Activated CD4-positive, alpha-beta T cell treated with anti-CD3 and anti-CD28 coated beads, Interleukin-2, Interleukin-4, amounts not matched to agents 100 ng/mL and 50 ng/mL, durations not matched to agents 16 hours and 8 hours (primary cell): ENCODE measurements around the gene ZNF79.
A peak's percentile ranks its signal among the peaks of the same experiment; 100 is the strongest.

Experiments
- DNase-seq: peaks from one replicate; pipeline ENCODE4 v3.0.0-alpha.2; 2020; ENCODE audit warnings: low spot score

The ZNF79 gene

DNA sequence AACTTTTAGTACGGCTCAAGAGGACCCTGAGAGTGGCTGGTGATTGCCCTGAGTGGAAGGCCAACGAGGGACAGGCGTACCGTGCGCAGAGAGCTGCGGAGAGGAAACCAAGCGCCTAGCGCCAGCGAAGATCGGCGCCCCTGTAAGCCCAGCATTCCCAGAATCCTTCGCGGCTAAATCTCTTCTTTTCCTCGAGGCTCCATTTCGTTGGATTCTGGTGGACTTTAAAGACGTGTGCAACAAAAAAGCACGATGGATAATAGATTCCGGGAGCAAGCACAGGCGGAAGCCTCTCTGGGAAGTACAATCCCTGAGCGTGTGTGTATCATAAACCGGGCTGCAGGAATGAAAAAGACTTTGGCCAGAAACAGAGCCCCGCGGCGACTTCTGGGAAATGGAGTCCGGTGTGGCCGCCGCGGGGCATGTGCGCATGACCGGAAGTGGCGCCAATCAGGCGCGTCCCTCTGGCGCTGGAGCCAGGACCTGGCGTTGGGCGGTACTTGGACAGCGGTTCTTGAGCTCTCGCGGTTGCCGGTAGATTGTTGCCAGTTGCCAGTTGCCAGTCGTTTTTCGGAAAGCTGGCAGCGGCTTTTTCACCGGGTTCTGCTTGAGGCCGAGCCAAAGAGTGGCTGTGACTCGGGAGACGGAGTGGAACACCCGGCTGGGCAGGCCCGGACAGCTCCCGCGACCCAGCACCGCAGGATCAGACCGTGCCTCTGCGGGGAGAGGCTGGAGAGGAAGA is at the start of gene ZNF79:
ZNF79 (plus strand) TSS at position 449 of the 742 bp plus-strand sequence. CDS start 406 bp downstream, outside the sequence.
- peak; percentile 93 for DNase-seq

DNA sequence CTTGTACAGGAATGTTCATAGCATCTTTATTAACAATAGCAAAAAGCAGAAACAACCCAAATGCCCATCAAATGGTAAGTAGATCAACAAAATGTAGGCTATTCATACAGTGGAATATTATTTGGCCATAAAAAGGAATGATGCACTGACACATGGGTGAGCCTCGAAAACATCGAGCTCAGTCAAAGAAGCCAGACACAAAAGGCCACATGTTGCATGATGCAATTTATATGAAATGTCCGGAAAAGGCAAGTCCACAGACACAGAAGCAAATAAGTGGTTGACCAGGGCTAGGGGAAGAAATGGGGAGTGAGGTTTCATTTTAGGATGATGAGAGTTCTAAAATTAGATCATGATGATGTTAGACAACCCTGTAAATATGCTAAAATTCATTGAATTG is 43.7 kb upstream of the ZNF79 start:
- DNase-seq = no peak

DNA sequence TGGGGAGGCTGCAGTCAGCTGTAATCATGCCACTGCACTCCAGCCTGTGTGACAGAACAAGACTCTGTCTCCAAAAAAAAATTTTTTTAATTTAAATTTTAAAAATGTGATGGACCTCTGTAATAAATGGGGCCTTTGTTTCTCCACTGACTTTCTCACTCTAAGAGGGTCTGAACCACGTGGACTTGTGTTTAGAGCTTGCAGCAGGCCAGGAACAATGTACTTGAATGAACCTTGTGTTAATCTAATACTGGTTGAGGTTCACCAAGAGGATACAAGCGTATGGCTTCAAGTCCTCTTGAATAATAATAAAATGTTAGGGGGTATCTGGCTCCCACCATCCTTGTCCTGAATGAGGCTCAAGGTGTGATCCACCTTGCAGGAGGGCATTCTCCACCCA is 41.6 kb upstream of the ZNF79 start:
- no peak for DNase-seq

DNA sequence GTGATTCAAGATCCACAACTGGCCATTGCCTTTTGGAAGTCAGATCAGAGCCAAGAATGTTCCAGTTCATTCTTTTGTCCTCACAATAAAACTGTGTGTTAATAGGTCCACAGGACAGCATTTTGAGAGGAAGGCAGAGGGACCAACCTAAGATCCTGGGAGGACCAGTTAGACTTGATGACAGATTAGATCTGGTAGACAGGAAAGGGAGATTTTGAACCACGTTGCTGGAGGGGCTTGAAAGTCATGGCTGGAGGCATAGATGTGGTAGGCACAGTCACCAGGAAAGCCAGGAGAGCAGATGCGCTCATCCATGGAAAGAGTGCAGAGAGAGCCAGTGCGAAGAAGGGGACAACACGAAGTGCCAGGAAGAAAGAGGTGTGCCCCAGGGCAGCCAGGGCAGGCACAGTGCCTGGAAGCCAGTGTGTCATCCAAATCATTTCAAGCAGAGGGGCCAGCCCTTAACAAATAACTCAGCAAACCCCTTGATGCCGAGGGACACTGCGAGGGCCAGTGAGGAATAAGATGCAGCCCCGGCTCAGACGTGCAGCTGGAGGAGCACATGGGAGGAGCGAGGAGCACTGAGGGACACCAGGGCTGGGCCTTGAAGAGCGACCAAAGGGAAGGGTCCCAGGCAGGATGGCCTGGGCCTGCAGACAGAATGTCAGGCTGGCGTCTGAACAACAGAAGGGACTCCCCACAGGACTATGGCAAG is 40.0 kb upstream of the ZNF79 start:
- no peak for DNase-seq

DNA sequence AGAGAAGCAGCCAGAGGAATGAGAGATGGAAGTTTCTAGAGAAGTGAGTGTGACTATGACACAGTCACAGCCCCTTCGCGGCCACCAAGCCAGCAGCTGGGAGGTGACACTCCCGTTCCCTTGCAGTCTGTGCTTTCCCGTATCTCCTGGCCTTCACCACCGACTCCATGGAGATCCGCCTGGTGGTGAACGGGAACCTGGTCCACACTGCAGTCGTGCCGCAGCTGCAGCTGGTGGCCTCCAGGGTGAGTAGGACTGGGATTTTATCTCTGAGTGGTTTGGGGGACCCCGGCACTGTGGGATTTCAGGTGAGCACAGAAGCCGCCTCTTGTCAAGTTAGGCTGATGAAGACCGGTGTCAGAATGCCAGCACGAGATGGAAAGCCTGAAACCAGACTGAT is 39.3 kb upstream of the ZNF79 start:
- no peak for DNase-seq

DNA sequence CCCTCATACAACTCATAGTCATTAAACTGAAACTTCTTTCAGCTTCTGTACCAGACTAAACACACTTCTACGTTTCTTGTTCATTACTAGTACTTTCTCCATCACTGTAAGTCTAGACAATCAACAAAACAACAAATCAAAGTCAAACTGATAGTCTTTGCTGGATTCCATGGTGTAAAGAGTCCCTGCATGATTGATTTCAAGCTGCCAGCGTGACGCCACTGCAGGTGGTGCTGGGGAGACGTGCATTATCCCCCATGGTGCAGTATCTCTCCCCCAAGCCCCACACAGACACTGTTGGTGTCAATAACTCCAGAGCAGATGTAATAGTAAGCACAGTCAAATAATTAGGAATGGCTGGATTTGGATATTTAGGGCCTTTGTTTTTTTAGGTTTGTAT is 37.9 kb upstream of the ZNF79 start:
- DNase-seq = no peak

DNA sequence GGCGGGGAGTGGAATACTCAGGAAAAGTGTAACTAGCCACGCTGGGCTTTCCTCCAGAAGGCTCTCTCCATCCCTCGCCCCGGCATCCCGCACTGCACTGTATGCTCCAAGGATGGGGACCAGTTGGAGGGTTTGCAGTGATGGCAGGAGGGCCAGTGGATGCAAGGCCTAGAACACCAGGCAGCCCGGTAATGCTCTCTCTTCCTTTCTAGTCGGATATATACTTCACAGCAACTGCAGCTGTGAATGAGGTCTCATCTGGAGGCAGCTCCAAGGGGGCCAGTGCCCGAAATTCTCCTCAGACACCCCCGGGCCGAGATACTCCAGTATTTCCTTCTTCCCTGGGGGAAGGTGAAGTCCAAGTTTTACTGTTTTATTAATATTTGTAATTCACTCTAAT is 37.2 kb upstream of the ZNF79 start:
- no peak for DNase-seq

DNA sequence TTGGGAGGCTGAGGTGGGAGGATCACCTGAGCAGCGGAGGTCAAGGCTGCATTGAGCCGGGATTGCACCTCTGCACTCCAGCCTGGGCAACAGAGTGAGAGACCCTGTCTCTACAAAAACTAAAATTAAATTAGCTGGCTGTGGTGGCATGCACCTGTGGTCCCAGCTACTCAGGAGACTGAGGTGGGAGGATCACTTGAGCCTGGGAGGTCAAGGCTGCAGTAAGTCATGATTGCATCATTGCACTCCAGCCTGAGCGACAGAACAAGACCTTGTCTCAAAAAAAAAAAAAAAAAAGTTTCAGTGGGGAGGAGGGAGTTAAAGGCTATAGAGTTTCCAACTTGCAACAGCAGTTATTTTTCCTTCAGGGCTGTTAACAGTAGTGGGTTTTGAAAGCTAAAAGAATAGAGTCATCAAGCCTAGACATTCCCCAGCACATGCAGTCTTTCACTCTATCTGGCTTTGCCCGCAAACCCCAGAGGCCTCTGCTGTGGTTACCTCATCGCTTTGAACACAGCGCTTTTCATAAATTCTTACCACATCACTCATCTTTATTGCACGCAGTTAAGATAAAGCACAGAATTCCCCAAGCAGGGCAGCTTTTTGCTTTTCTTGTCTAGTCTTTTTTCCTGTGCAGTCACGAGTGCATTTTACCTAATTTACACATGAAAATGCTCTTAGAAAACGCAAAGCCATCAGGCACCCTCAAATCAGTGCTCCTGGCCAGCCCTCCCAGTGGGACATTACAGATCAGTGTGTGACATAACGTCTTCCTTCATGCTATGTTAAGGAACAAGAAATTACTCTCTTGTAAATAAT is 35.9 kb upstream of the ZNF79 start:
- DNase-seq = peak; percentile 91

DNA sequence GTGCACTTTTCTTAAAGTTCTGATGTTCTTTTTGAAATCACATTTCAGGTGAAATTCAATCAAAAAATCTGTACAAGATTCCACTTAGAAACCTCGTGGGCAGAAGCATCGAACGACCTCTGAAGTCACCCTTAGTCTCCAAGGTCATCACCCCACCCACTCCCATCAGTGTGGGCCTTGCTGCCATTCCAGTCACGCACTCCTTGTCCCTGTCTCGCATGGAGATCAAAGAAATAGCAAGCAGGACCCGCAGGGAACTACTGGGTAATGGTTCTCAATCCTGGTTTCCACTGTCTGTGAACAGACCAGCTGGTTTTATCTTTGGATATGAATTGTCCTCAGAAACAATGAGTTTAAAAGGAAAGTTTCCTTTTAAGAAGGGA is 35.3 kb upstream of the ZNF79 start:
- no peak for DNase-seq

DNA sequence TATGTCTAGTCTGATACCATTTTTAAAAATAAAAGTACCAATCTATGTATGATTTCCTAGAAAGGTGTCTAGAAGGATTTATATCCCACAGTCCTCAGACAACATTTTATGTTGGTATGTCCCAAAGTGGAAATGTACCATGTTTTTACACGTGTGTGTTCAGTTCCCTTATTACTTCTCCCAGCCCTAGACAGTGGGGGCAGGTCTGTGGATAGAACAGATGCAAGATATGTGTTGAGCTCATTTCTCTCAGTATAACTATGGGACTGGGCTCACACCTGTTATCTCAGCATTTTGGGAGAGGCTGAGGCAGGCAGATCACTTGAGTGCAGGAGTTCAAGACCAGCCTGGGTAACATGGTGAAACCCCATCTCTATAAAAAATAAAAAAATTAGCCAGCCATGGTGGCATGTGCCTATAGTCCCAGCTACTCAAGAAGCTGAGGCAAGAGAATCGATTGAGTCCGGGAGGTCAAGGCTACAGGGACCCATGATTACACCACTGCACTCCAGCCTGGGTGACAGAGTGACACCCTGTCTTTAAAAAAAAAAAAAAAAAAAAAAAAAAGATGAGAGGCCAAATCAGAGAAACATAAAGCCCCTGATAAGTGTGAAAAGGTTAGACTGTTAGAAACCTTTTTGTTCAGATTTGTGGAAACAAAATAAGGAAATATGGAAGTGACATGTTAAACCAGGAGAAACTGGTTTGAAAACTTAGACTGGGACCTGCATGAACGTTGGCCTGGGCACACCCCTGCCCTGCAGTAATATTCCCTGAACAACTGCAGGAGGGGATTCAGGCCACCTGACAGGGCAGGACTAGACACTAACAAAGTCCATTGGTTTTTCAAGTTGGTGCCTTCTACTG is 34.6 kb upstream of the ZNF79 start:
- DNase-seq = no peak

DNA sequence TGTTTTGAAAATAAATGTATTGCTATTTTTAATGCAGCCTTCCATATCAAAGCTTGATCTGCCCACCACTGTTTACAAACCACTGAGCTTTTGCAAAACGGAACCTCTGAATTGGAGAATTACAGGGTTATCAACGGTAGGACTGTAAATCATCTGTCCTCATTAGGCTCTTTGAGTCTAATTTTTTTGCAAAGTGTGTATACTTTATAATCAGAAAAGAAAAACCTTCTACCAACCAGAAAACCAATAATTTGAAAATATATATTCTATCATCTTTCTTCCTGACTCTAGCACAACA is 34.0 kb upstream of the ZNF79 start:
- DNase-seq = no peak

DNA sequence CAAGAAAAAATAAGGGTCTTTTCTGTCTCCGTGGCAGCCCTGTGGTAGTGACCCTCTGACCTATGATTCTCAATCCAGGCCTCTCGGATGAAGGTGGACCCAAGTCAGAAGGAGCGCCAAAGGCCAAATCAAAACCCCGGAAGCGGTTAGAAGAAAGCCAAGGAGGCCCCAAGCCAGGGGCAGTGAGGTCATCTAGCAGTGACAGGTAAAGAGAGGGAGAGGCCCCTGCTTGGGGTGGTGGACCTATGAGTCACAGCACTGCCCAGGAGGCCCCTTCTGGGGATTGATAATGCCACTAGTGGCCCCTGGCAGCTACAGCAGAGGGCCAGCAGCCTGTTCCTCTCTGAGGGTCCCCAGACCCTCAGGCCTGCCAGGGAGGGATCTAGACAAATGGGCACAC is 33.6 kb upstream of the ZNF79 start:
- DNase-seq = no peak

DNA sequence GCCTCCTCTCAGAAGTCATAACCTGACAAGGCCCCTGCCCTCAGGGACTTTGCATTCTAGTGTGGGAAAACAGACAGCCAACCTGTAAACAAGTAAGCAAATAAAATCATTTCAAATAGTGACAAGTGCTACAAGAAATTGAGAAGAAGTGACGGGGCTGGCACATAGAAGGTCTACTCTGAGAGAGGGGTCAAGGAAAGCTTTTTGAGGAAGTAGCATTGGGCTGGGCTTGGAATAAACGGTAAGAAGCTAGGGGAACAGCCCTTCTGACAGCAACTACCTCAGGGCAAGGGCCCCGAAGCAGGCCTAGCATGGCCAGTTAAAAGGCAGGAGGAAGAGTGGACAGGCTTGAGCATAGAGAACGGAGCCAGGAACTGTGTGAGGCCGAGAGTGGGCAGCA is 32.0 kb upstream of the ZNF79 start:
- no peak for DNase-seq

DNA sequence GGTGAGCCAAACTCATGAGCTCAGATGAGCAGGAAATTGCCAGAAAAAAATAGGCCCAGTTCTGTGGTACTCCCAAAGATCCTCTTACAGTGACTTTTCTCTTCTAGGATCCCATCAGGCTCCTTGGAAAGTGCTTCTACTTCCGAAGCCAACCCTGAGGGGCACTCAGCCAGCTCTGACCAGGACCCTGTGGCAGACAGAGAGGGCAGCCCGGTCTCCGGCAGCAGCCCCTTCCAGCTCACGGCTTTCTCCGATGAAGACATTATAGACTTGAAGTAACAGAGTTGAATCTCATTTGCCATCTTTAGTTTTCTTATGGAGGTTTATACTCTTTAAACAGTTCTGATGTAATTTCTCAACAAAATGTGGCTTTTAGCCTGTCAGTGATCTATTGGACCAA is 31.2 kb upstream of the ZNF79 start:
- no peak for DNase-seq

DNA sequence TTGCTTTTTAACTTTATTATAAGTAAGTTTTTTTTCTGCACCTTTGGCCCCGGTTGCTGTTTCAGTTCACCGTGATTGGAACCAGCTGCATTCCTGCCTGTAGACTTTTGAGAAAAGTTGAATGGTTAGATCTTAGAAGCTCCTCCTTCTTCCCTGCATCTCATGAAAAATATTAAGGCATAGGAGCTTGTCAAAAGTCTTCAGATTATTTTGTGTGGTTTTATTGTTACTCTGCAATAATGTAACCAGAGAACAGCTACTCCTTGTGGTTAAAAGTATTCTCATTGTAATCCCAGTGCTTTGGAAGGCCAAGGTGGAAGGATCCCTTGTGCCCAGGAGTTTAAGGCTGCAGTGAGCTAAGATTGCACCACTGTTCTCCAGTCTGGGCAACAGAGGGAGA is 30.5 kb upstream of the ZNF79 start:
- no peak for DNase-seq

DNA sequence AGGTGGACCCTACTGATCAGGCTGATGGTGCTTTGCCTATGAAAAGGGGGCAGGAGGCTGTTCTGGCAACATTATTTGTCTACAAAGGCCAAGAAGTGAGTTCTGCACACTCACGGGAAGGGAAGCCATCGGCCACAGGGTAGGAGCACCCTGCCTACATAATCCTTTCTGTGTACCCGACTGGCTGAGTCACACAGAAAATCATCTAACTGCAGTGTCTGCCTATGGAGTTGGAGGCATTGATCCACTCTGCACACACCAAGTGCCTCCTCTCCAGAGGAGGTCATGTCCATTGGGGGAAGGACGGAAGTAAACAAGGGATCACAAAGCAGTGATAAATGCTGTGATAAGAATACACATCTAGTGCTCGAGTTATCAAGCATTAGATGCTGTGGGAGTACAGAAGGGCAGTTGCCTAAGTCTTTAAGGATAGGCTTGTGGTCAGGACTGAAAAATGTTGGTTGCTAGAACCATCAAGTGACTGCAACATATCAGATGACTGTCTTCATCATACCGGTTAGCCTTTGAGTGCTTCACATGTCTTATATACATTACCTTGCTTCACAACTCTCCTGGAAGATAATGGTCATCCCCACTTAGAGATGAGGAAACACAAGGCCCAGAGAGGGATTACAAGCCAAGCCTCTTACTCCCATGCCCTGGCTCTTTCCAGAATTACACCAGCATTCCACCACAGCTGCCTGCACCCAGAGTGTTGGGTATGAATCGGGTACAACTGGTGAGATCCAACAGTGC is 28.5 kb upstream of the ZNF79 start:
- no peak for DNase-seq

DNA sequence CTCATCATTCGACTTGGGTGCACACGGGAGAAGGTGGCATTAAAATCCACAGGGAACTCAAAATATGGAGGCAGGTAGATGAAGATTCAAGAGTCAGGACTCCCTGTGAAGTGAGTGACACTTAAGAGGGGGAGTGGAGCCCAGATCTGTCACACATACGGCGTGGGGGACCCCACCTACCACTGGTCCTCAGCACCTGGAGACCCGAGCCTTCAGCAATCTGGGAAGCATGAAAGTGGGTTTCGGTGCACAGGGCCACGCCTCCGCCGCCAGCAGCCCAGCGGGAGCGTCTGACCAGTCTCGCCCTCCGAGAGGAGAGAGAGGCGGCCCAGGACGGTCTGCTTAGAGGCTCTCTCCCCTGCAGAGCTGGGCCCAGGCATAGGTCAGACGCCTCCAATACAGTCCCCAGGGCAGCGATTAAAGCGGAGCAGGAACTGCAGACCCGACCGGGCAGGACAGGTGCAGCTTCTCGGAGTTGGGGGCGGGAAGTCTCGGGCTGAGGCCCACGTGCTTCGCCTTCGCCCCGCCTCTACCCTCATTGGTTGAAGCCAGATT is 27.9 kb upstream of the ZNF79 start:
- DNase-seq = no peak

DNA sequence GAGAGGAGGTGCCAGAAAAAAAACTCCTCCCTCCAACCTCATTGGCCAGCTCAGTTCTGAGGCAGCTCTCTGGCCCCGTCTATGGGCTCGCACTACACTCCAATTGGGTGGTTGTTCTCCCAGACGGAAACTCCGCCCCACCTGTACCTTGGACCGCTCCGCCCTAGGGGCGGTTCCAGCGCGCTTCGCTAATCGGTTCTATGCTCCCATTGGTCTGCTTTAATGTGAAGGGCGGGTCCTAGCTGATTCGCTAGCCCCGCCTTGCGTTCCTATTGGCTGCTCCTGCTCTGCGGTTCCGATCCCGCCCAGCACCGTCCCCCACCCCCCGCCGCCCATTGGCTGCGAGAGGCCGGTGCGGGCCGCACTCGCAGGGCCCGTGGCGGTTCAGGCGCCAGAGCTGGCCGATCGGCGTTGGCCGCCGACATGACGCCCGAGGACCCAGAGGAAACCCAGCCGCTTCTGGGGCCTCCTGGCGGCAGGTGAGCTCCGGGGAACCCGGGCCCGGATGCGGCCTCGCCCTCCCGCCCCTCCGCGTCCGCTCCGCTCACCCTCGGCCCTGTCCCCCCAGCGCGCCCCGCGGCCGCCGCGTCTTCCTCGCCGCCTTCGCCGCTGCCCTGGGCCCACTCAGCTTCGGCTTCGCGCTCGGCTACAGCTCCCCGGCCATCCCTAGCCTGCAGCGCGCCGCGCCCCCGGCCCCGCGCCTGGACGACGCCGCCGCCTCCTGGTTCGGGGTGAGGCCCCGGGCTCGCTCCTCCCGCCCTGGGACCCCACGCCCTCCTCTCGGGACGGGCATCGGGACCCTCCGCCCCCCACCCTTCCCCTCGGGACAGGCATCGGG is 27.2 kb upstream of the ZNF79 start, which contains the start of gene SLC2A8:
SLC2A8 (plus strand) TSS at position 362 of the 838 bp plus-strand sequence; CDS start at position 424, 62 bp downstream.
- peak; percentile 97 for DNase-seq

DNA sequence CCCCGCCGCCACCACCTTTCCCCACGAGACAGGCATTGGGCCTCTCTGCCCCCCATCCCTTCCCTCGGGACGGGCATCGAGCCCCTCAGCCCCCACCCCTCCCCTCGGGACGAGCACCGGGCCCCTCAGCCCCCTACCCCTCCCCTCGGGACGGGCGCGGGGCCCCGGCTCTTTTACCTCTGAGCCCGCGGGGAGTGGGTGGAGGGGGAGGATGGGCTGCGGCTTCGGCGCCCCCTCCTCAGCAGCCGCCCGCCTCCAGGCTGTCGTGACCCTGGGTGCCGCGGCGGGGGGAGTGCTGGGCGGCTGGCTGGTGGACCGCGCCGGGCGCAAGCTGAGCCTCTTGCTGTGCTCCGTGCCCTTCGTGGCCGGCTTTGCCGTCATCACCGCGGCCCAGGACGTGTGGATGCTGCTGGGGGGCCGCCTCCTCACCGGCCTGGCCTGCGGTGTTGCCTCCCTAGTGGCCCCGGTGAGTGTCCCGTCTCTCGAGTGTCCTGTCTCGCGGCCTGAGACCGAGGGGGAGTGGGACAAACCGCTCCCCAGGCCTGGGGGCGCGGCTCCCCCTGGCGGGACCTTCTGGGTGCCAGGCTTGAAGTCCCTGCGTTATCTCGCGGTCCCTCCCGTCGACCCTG is 26.4 kb upstream of the ZNF79 start:
- peak; percentile 24 for DNase-seq

DNA sequence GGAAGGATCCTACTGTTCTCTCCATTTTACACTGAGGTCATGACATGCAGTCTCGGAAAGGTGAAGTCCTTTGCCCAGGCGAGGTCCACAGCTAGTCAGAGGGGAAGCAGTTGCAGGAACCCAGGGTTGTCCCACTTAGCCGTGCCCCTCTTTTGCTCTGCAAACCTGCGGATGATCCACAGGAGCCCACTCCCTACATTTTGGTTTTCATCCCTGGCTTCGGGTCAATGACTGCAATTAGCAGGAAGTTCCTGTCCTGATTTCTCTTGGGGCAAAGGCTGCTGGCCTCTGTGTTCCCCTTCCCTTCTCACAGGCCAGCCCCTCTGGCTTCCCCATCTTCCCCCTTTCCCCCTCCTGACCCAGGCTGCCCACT is 25.9 kb upstream of the ZNF79 start:
- DNase-seq = no peak
